Neuronal stem cell (in vitro differentiated cells): ENCODE results near the gene WDR82.

ENCODE experiments used
- DNase-seq: peaks from one replicate; pipeline ENCODE4 v3.0.0-alpha.2; 2013; ENCODE audit warnings: low spot score
- H2AFZ ChIP-seq: one replicate; pipeline ENCODE4 v1.6.1; 2013; ENCODE audit warnings: mild to moderate bottlenecking, low read length, inconsistent platforms
- H2AK5ac ChIP-seq: 2 replicates; pipeline ENCODE4 v1.6.1; 2013; ENCODE audit warnings: low read depth, mild to moderate bottlenecking, inconsistent platforms, low read length, moderate library complexity, mixed read lengths
- H2BK120ac ChIP-seq: 2 replicates; pipeline ENCODE4 v1.6.1; 2013; ENCODE audit warnings: low read depth, mild to moderate bottlenecking, inconsistent platforms, low read length, moderate library complexity, mixed read lengths
- H2BK12ac ChIP-seq: one replicate; pipeline ENCODE4 v1.6.1; 2013; ENCODE audit warnings: low read length, inconsistent platforms
- H2BK15ac ChIP-seq: 2 replicates; pipeline ENCODE4 v1.6.1; 2013; ENCODE audit warnings: mild to moderate bottlenecking, low read length, inconsistent platforms, mixed read lengths
- H2BK5ac ChIP-seq: one replicate; pipeline ENCODE4 v1.6.1; 2013; ENCODE audit warnings: inconsistent platforms, mild to moderate bottlenecking, low read length, moderate library complexity
- H3K14ac ChIP-seq: one replicate; pipeline ENCODE4 v1.6.1; 2013; ENCODE audit warnings: low read length, inconsistent platforms
- H3K18ac ChIP-seq: 2 replicates; pipeline ENCODE4 v1.6.1; 2013; ENCODE audit warnings: low read length, inconsistent platforms
- H3K23ac ChIP-seq: 2 replicates; pipeline ENCODE4 v1.6.1; 2013; ENCODE audit warnings: low read depth, mild to moderate bottlenecking, mixed read lengths, low read length, inconsistent platforms; ENCODE audit not compliant: poor library complexity
- H3K27ac ChIP-seq: replicated peaks from 3 replicates; pipeline ENCODE4 v1.5.1; 2013; ENCODE audit warnings: low read length, inconsistent platforms
- H3K27me3 ChIP-seq, 3 experiments: 2 replicates each; pipeline ENCODE4 v1.6.1; 2013; ENCODE audit warnings: low read length in 3 of 3, mild to moderate bottlenecking in 2 of 3, inconsistent platforms in 1 of 3, low read depth in 1 of 3, mixed read lengths in 1 of 3, moderate library complexity in 1 of 3; ENCODE audit not compliant: control insufficient read depth in 3 of 3, insufficient read depth in 3 of 3
- H3K36me3 ChIP-seq, 2 donors: replicated peaks in 1 of 2; 2 replicates each; pipeline ENCODE4 v1.6.1; 2013; ENCODE audit warnings: low read length in 2 of 2; ENCODE audit not compliant: control insufficient read depth in 2 of 2, insufficient read depth in 2 of 2
- H3K4ac ChIP-seq: 2 replicates; pipeline ENCODE4 v1.6.1; 2013; ENCODE audit warnings: inconsistent platforms, mild to moderate bottlenecking, low read length, moderate library complexity
- H3K4me1 ChIP-seq, 2 donors: 1 replicate in 1 of 2; 2 replicates in 1 of 2; pipeline ENCODE4 v1.6.1; 2013; ENCODE audit warnings: low read length in 2 of 2, low read depth in 1 of 2; ENCODE audit not compliant: control insufficient read depth in 2 of 2, insufficient read depth in 1 of 2
- H3K4me2 ChIP-seq: one replicate; pipeline ENCODE4 v1.6.1; 2013; ENCODE audit warnings: mild to moderate bottlenecking, low read length, inconsistent platforms; ENCODE audit not compliant: insufficient read depth, poor library complexity, severe bottlenecking
- H3K4me3 ChIP-seq, 2 donors: 2 replicates each; pipeline ENCODE4 v1.5.1; 2013; ENCODE audit warnings: low read length in 2 of 2, mild to moderate bottlenecking in 2 of 2, inconsistent platforms in 1 of 2, moderate library complexity in 1 of 2
- H3K79me1 ChIP-seq: one replicate; pipeline ENCODE4 v1.6.1; 2013; ENCODE audit warnings: low read depth, mild to moderate bottlenecking, inconsistent platforms, low read length, moderate library complexity
- H3K9ac ChIP-seq: one replicate; pipeline ENCODE4 v1.6.1; 2013; ENCODE audit warnings: mild to moderate bottlenecking, low read depth, low read length, inconsistent platforms; ENCODE audit not compliant: poor library complexity
- H3K9me3 ChIP-seq, 2 donors: replicated peaks in 1 of 2; 2 replicates each; pipeline versions ENCODE3 to v1.6.1; 2013; ENCODE audit warnings: low read length in 2 of 2, mild to moderate bottlenecking in 2 of 2, inconsistent platforms in 1 of 2, low read depth in 1 of 2, mixed read lengths in 1 of 2, moderate library complexity in 1 of 2; ENCODE audit not compliant: control insufficient read depth in 2 of 2, insufficient read depth in 1 of 2
- H4K8ac ChIP-seq: one replicate; pipeline ENCODE4 v1.6.1; 2013; ENCODE audit warnings: low read depth, mild to moderate bottlenecking, inconsistent platforms, low read length, moderate library complexity
- H4K91ac ChIP-seq: one replicate; pipeline ENCODE4 v1.6.1; 2013; ENCODE audit warnings: low read length, low read depth, mild to moderate bottlenecking, inconsistent platforms; ENCODE audit not compliant: poor library complexity
- WGBS, 2 donors: extraction: QIAGEN DNeasy Blood & Tissue Kit; methylation state at CpG; one replicate each; pipeline ENCODE4 v1.1.7; 2013; ENCODE audit warnings: missing lambda C conversion rate in 2 of 2, mixed read lengths in 1 of 2; ENCODE audit not compliant: insufficient read length in 2 of 2, insufficient replicate concordance in 1 of 2; ENCODE audit errors: extremely low coverage in 2 of 2; 5-methylcytosine and 5-hydroxymethylcytosine counted together

The WDR82 gene

DNA sequence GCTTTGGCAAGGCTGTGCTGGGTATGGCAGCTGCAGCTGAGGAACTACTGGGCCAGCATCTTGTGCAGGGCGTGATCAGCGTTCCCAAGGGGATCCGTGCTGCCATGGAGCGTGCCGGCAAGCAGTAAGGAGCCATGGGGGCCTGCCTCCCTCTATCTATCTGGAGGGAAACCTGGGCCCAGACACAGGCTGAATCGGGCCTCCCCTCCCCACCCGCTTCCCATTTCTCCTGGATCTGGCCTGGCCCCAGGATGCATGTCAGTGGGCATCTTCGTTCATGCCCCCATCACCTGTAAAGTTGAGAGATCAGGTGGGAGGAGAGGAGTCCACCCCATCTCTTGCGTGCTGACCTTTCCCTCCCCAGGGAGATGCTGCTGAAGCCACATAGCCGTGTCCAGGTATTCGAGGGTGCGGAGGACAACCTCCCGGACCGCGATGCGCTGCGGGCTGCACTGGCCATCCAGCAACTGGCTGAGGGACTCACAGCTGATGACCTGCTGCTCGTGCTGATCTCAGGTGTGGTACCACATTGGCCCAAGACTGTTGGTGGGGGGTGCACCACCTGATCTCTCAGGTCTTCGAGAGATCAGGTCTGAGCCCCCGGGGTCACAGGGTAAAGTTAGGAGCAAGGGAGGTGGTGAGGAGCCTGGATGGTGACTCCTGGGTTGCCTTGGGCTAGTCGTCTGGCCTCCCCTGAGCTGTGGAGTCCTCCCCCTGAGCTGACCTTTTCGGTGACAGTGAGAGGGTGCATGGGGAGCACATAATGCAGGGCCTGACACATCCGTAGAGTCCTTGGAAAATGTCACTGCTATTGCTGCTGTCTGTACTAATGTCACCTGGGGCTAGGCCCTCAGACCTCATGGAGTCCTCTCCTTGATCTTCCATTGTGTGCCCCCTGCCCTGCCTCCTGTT is 12.4 kb upstream of the WDR82 start:
- Histone ChIP-seq H4K91ac (no peak overlapping the region), H4K8ac (no peak overlapping the region), H2BK15ac (no peak overlapping the region), H3K4me3 (no peak overlapping the region), H2AFZ (no peak overlapping the region), H2BK12ac (peak overlapping the region; percentile 48), H3K18ac (no peak overlapping the region), H3K23ac (peak overlapping the region; percentile 56), H3K79me1 (no peaks in the 10 kb centered on the region), H3K9me3 (no peaks in the 10 kb centered on the region), H3K27ac (no peak overlapping the region), H2BK5ac (no peak overlapping the region), H3K4me2 (no peak overlapping the region), H3K27me3 (no peaks in the 10 kb centered on the region), H3K9ac (peak overlapping the region; percentile 30), H3K36me3 (peaks cover 10 to 42% of the 10 kb centered on the region in 2 donors), H3K14ac (peak overlapping the region; percentile 10), H2BK120ac (no peak overlapping the region), H2AK5ac (no peak overlapping the region), H3K4ac (no peak overlapping the region), H3K4me1 (peaks cover 5 to 7% of the 10 kb centered on the region in 2 donors)
- DNase-seq: no peak
- no CpG with 5 or more reads among the region's 23 CpGs for WGBS, 2 donors

GRCh38 chr3:52289747-52290595 is 11.5 kb upstream of the WDR82 start:
- H2BK120ac ChIP-seq: no peak overlapping the region
- no peak overlapping the region for H2BK15ac ChIP-seq
- no peak for DNase-seq
- WGBS, 2 donors: no CpG with 5 or more reads among the region's 15 CpGs
- no peak overlapping the region for H3K14ac ChIP-seq
- peak overlapping the region; percentile 56 for H3K23ac ChIP-seq
- H3K9ac ChIP-seq: peak overlapping the region; percentile 67
- H2AFZ ChIP-seq: no peak overlapping the region
- H3K27me3 ChIP-seq: no peaks in the 10 kb centered on the region
- no peak overlapping the region for H3K27ac ChIP-seq
- H3K36me3 ChIP-seq: peaks cover 10 to 36% of the 10 kb centered on the region in 2 donors
- H2AK5ac ChIP-seq: no peak overlapping the region
- peak overlapping the region; percentile 48 for H2BK12ac ChIP-seq
- H3K9me3 ChIP-seq: no peaks in the 10 kb centered on the region
- no peak overlapping the region for H2BK5ac ChIP-seq
- H3K4ac ChIP-seq: no peak overlapping the region
- H3K4me1 ChIP-seq: peaks cover 5 to 10% of the 10 kb centered on the region in 2 donors
- no peak overlapping the region for H4K8ac ChIP-seq
- no peak overlapping the region for H3K4me2 ChIP-seq
- H4K91ac ChIP-seq: no peak overlapping the region
- H3K4me3 ChIP-seq: no peak overlapping the region
- H3K18ac ChIP-seq: no peak overlapping the region
- H3K79me1 ChIP-seq: no peaks in the 10 kb centered on the region

DNA sequence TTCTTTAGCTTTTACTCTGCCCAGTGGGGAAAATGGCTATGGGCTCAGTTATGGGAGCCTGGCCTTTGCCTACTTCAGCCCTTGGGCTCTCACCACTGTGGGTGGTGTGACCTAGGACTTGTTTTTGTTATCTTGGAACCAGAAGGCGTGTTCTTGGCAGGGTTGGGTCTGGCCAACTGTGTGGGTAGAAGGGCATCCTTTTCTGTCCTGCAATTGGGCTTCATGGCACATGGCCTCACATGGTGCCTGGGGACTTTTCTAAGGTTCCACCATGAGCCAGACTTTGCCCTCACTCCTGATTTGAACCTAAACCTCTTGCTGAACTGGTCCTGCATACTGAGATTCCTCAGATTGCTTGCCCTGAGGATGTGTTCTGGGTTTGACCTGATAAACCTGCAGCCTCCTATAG is 10.9 kb upstream of the WDR82 start:
- H3K27ac ChIP-seq: no peak overlapping the region
- no peak overlapping the region for H2BK12ac ChIP-seq
- H3K79me1 ChIP-seq: no peaks in the 10 kb centered on the region
- peaks cover 5 to 10% of the 10 kb centered on the region in 2 donors for H3K4me1 ChIP-seq
- no peak overlapping the region for H3K4ac ChIP-seq
- no peak overlapping the region for H4K91ac ChIP-seq
- H3K27me3 ChIP-seq: no peaks in the 10 kb centered on the region
- H3K9ac ChIP-seq: no peak overlapping the region
- no peak overlapping the region for H4K8ac ChIP-seq
- peaks cover 10 to 36% of the 10 kb centered on the region in 2 donors for H3K36me3 ChIP-seq
- no peak overlapping the region for H2AK5ac ChIP-seq
- no peak overlapping the region for H2BK15ac ChIP-seq
- WGBS, 2 donors: no CpG with 5 or more reads among the region's 1 CpG
- H3K18ac ChIP-seq: no peak overlapping the region
- no peak overlapping the region for H3K14ac ChIP-seq
- H2AFZ ChIP-seq: no peak overlapping the region
- no peak overlapping the region for H2BK5ac ChIP-seq
- H3K23ac ChIP-seq: no peak overlapping the region
- H3K4me2 ChIP-seq: no peak overlapping the region
- H3K9me3 ChIP-seq: no peaks in the 10 kb centered on the region
- H2BK120ac ChIP-seq: no peak overlapping the region
- no peak overlapping the region for H3K4me3 ChIP-seq
- DNase-seq: no peak

GRCh38 chr3:52288674-52289073 is 10.2 kb upstream of the WDR82 start:
- Histone ChIP-seq H3K9me3 (no peaks in the 10 kb centered on the region), H4K8ac (no peak overlapping the region), H3K4me3 (peak overlapping the region in 1 of 2 donors; percentile 91), H3K4me1 (peaks cover 5 to 10% of the 10 kb centered on the region in 2 donors), H3K4me2 (no peak overlapping the region), H3K9ac (no peak overlapping the region), H2BK120ac (no peak overlapping the region), H2BK5ac (no peak overlapping the region), H3K4ac (no peak overlapping the region), H3K27ac (no peak overlapping the region), H3K36me3 (peaks cover 10 to 33% of the 10 kb centered on the region in 2 donors), H2BK15ac (no peak overlapping the region), H3K14ac (no peak overlapping the region), H2BK12ac (no peak overlapping the region), H2AFZ (no peak overlapping the region), H3K27me3 (no peaks in the 10 kb centered on the region), H4K91ac (no peak overlapping the region), H3K23ac (no peak overlapping the region), H2AK5ac (no peak overlapping the region), H3K18ac (no peak overlapping the region), H3K79me1 (no peaks in the 10 kb centered on the region)
- no peak for DNase-seq
- no CpG with 5 or more reads among the region's 6 CpGs for WGBS, 2 donors
